SK-N-SH (cell line): ENCODE results near the gene RAB10. TPM values are rescaled to one million over a fixed set of nuclear protein-coding genes. Genes with fewer than 3 reads are reported as not detected.

ENCODE experiments used
- CTCF ChIA-PET: fragments of 300-600, 350-600 bp; formaldehyde crosslinking; extraction: SDS; loops from one replicate; lab custom pipeline; 2021; lab: Yijun Ruan, JAX
- POLR2A ChIA-PET: fragments of 350-600 bp; sonication (Branson Sonifier 250); formaldehyde crosslinking; extraction: SDS; loops from one replicate; lab custom pipeline; 2020; ENCODE audit warnings: antibody characterized with exemption, inconsistent platforms; lab: Yijun Ruan, JAX
- DNase-seq: peaks from one replicate; pipeline ENCODE4 v3.0.0; 2012
- H2AFZ ChIP-seq: fragments of 200-600 bp; sonication (generic); 2 replicates; pipeline ENCODE4 v1.8.1; 2016; ENCODE audit warnings: antibody characterized with exemption, mild to moderate bottlenecking, low read depth
- H3F3A ChIP-seq: fragments of 200-600 bp; sonication (generic); replicated peaks from 2 replicates; pipeline ENCODE3; 2016; ENCODE audit warnings: antibody characterized with exemption, mild to moderate bottlenecking; ENCODE audit not compliant: insufficient read depth
- H3K27ac ChIP-seq, 2 experiments: fragments of 200-500 bp in 1 of 2; fragments of 200-600 bp in 1 of 2; sonication (Bioruptor generic) in 1 of 2; sonication (generic), shearing (Covaris generic) in 1 of 2; 2 replicates each; pipeline versions ENCODE4 v1.5.1 to v1.6.1; 2014 to 2016; ENCODE audit warnings: low read depth in 2 of 2, inconsistent platforms in 1 of 2, low read length in 1 of 2, mild to moderate bottlenecking in 1 of 2, mixed read lengths in 1 of 2
- H3K27me3 ChIP-seq: fragments of 200-600 bp; sonication (generic), shearing (Covaris generic); 2 replicates; pipeline ENCODE4 v1.6.1; 2016; ENCODE audit warnings: mixed run types; ENCODE audit not compliant: insufficient read depth
- H3K36me3 ChIP-seq, 2 experiments: fragments of 200-500 bp in 1 of 2; fragments of 200-600 bp in 1 of 2; sonication (Bioruptor generic) in 1 of 2; sonication (generic) in 1 of 2; replicated peaks in 1 of 2; 2 replicates each; pipeline versions ENCODE3 to v1.5.1; 2014 to 2016; ENCODE audit warnings: low read length in 1 of 2, mild to moderate bottlenecking in 1 of 2; ENCODE audit not compliant: insufficient read depth in 2 of 2, control insufficient read depth in 1 of 2
- H3K4me1 ChIP-seq, 2 experiments: fragments of 200-500 bp in 1 of 2; fragments of 200-600 bp in 1 of 2; sonication (Bioruptor generic) in 1 of 2; sonication (generic), shearing (Covaris generic) in 1 of 2; 2 replicates each; pipeline versions ENCODE4 v1.5.1 to v1.6.1; 2014 to 2016; ENCODE audit warnings: low read depth in 1 of 2, low read length in 1 of 2, mixed run types in 1 of 2; ENCODE audit not compliant: insufficient read depth in 2 of 2, control insufficient read depth in 1 of 2
- H3K4me2 ChIP-seq: fragments of 200-600 bp; sonication (generic), shearing (Covaris generic); 2 replicates; pipeline ENCODE4 v1.6.1; 2017; ENCODE audit warnings: mixed run types
- H3K4me3 ChIP-seq, 2 experiments: fragments of 200-500 bp in 1 of 2; fragments of 200-600 bp in 1 of 2; sonication (Bioruptor generic) in 1 of 2; sonication (generic), shearing (Covaris generic) in 1 of 2; 2 replicates each; pipeline versions ENCODE4 v1.5.1 to v1.8.1; 2014 to 2016; ENCODE audit warnings: low read depth in 2 of 2, inconsistent platforms in 1 of 2, low read length in 1 of 2, mild to moderate bottlenecking in 1 of 2, mixed read lengths in 1 of 2, moderate library complexity in 1 of 2
- H3K79me2 ChIP-seq: fragments of 200-600 bp; sonication (generic); 2 replicates; pipeline ENCODE4 v1.8.1; 2017; ENCODE audit warnings: mild to moderate bottlenecking; ENCODE audit not compliant: insufficient read depth
- H3K9ac ChIP-seq: fragments of 200-600 bp; sonication (generic); 2 replicates; pipeline ENCODE4 v1.6.1; 2017; ENCODE audit warnings: mixed run types
- H3K9me2 ChIP-seq: fragments of 200-600 bp; sonication (generic); 2 replicates; pipeline ENCODE4 v1.6.1; 2017; ENCODE audit warnings: mixed run types
- H3K9me3 ChIP-seq: fragments of 200-600 bp; sonication (generic); 2 replicates; pipeline ENCODE4 v1.6.1; 2017; ENCODE audit warnings: mixed run types, mild to moderate bottlenecking, moderate library complexity
- H4K20me1 ChIP-seq: fragments of 200-600 bp; sonication (generic); 2 replicates; pipeline ENCODE4 v1.6.1; 2017; ENCODE audit warnings: mild to moderate bottlenecking, mixed run types; ENCODE audit not compliant: insufficient read depth
- CHD2 ChIP-seq: fragments of 150-350 bp; IDR thresholded peaks from 2 replicates; pipeline ENCODE4 v1.6.1; 2018; ENCODE audit warnings: low read length; ENCODE audit not compliant: partially characterized antibody
- FOXJ3 ChIP-seq: sonication (generic); formaldehyde crosslinking; IDR thresholded peaks from 2 replicates; pipeline ENCODE4 v1.5.1; 2020; ENCODE audit warnings: mild to moderate bottlenecking, missing genetic modification reagents
- FOXM1 ChIP-seq: IDR thresholded peaks from 2 replicates; pipeline ENCODE4 v1.4.0; 2012; ENCODE audit warnings: low read depth, mild to moderate bottlenecking
- GABPA ChIP-seq: IDR thresholded peaks from 2 replicates; pipeline ENCODE4 v1.4.0; 2012; ENCODE audit warnings: low read depth, mild to moderate bottlenecking
- GATA2 ChIP-seq: sonication (generic); formaldehyde crosslinking; IDR thresholded peaks from 2 replicates; pipeline ENCODE4 v1.5.0; 2020; ENCODE audit warnings: mild to moderate bottlenecking, missing genetic modification reagents
- MEF2A ChIP-seq: IDR thresholded peaks from 2 replicates; pipeline ENCODE4 v1.4.0; 2012; ENCODE audit warnings: low read depth, borderline replicate concordance
- NFIC ChIP-seq: IDR thresholded peaks from 2 replicates; pipeline ENCODE4 v1.4.0; 2012; ENCODE audit warnings: borderline replicate concordance
- NRF1 ChIP-seq: IDR thresholded peaks from 2 replicates; pipeline ENCODE4 v1.6.1; 2012; ENCODE audit warnings: low read depth, mild to moderate bottlenecking, low read length
- RCOR1 ChIP-seq: fragments of 150-350 bp; IDR thresholded peaks from 2 replicates; pipeline ENCODE4 v1.6.1; 2017; ENCODE audit warnings: antibody characterized with exemption, low read length
- RXRA ChIP-seq: IDR thresholded peaks from 2 replicates; pipeline ENCODE4 v1.4.0; 2012; ENCODE audit warnings: low read depth, mild to moderate bottlenecking, borderline replicate concordance
- SIN3A ChIP-seq: IDR thresholded peaks from 2 replicates; pipeline ENCODE4 v1.6.1; 2012; ENCODE audit warnings: low read depth, mild to moderate bottlenecking, low read length, moderate library complexity, borderline replicate concordance
- SMC3 ChIP-seq: IDR thresholded peaks from 2 replicates; pipeline ENCODE4 v1.6.1; 2012; ENCODE audit warnings: low read depth, low read length, improper control_type of control experiment
- TCF12 ChIP-seq: IDR thresholded peaks from 2 replicates; pipeline ENCODE4 v1.4.0; 2012
- YY1 ChIP-seq: IDR thresholded peaks from 2 replicates; pipeline ENCODE4 v1.4.0; 2012; ENCODE audit warnings: low read depth, mild to moderate bottlenecking
- WGBS: methylation state at CpG from one replicate; pipeline ENCODE4 v1.1.6; 2017; ENCODE audit warnings: low lambda C conversion rate; 5-methylcytosine and 5-hydroxymethylcytosine counted together
- polyA plus RNA-seq, 3 experiments: library from polyadenylated mRNA; depleted of rRNA; stranded (reverse); fragments of >200 nt; gene quantifications; 2 replicates each; pipeline ENCODE4 v1.2.3, GENCODE V29; 2012
- TF ChIP-seq, protein P1 (sequence below): fragments of 150-350 bp; IDR thresholded peaks from 2 replicates; pipeline ENCODE4 v1.6.1; 2017; ENCODE audit warnings: antibody characterized with exemption, low read length, low read depth, borderline replicate concordance
- TF ChIP-seq, protein P2 (sequence below): fragments of 200-600 bp; sonication (generic); IDR thresholded peaks from 2 replicates; pipeline ENCODE4 v1.6.1; 2017; ENCODE audit warnings: antibody characterized with exemption, mild to moderate bottlenecking, moderate library complexity
- TF ChIP-seq, protein P3 (sequence below): IDR thresholded peaks from 2 replicates; pipeline ENCODE4 v1.4.0; 2012; ENCODE audit warnings: low read depth, borderline replicate concordance

Gene RAB10
- polyA plus RNA-seq, 1 of the 3 experiments (the other 2 are of a cell fraction): 47.5 TPM

DNA sequence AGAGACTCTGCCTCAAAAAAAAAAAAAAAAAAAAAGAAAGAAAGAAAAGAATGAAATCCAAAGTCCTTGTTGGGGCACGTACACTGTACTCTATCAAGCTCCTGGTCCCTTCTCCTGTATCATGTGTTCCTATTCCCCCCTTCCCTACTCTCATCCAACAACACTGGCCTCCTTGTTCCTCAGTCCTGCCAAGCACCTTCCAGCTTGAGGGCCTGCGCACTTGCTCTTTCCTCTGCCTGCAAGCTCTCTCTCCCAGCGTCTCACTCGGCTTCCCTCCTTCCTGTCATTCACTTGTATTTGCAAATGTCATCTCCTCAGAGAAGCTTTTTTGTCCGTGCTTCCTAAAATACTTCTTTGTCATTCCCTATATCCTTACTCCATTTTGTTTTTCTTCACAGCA is 40.8 kb upstream of the RAB10 start:
- Histone ChIP-seq H3K9ac (no peak overlapping the region), H3K9me2 (no peaks in the 10 kb centered on the region), H3K27ac (no peak overlapping the region), H3F3A (peaks cover 22% of the 10 kb centered on the region), H2AFZ (no peak overlapping the region), H3K4me2 (no peak overlapping the region), H3K9me3 (no peaks in the 10 kb centered on the region), H3K4me3 (no peak overlapping the region), H3K4me1 (peaks cover 0 to 5% of the 10 kb centered on the region in 2 experiments; a peak in 1 of 4 replicates), H4K20me1 (no peaks in the 10 kb centered on the region), H3K27me3 (no peaks in the 10 kb centered on the region), H3K79me2 (no peaks in the 10 kb centered on the region), H3K36me3 (no peaks in the 10 kb centered on the region)
- ChIA-PET POLR2A (no interaction called here), CTCF (interaction anchor here (1.0 to 4.1 kb wide), 7 partner anchors 9 to 152 kb away, joined by 3 to 29 read pairs (median 7); partner anchors contain the start of gene KIF3C)
- 90% methylated on average over 5 of the region's 5 CpGs for WGBS
- TF ChIP-seq FOXJ3 (no peak), GABPA (no peak), RXRA (no peak), MEF2A (no peak), NFIC (no peak), RCOR1 (no peak), SIN3A (no peak), TCF12 (no peak), YY1 (no peak), GATA2 (CRISPR knock-in tag) (no peak), SMC3 (no peak), FOXM1 (no peak), CHD2 (no peak), NRF1 (no peak)
- TF ChIP-seq, protein P1, sequence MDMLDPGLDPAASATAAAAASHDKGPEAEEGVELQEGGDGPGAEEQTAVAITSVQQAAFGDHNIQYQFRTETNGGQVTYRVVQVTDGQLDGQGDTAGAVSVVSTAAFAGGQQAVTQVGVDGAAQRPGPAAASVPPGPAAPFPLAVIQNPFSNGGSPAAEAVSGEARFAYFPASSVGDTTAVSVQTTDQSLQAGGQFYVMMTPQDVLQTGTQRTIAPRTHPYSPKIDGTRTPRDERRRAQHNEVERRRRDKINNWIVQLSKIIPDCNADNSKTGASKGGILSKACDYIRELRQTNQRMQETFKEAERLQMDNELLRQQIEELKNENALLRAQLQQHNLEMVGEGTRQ: no peak
- TF ChIP-seq, protein P2, sequence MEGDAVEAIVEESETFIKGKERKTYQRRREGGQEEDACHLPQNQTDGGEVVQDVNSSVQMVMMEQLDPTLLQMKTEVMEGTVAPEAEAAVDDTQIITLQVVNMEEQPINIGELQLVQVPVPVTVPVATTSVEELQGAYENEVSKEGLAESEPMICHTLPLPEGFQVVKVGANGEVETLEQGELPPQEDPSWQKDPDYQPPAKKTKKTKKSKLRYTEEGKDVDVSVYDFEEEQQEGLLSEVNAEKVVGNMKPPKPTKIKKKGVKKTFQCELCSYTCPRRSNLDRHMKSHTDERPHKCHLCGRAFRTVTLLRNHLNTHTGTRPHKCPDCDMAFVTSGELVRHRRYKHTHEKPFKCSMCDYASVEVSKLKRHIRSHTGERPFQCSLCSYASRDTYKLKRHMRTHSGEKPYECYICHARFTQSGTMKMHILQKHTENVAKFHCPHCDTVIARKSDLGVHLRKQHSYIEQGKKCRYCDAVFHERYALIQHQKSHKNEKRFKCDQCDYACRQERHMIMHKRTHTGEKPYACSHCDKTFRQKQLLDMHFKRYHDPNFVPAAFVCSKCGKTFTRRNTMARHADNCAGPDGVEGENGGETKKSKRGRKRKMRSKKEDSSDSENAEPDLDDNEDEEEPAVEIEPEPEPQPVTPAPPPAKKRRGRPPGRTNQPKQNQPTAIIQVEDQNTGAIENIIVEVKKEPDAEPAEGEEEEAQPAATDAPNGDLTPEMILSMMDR: no peak
- TF ChIP-seq, protein P3, sequence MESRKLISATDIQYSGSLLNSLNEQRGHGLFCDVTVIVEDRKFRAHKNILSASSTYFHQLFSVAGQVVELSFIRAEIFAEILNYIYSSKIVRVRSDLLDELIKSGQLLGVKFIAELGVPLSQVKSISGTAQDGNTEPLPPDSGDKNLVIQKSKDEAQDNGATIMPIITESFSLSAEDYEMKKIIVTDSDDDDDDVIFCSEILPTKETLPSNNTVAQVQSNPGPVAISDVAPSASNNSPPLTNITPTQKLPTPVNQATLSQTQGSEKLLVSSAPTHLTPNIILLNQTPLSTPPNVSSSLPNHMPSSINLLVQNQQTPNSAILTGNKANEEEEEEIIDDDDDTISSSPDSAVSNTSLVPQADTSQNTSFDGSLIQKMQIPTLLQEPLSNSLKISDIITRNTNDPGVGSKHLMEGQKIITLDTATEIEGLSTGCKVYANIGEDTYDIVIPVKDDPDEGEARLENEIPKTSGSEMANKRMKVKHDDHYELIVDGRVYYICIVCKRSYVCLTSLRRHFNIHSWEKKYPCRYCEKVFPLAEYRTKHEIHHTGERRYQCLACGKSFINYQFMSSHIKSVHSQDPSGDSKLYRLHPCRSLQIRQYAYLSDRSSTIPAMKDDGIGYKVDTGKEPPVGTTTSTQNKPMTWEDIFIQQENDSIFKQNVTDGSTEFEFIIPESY: no peak
- DNase-seq: no peak
